GM19239 (cell line): ENCODE measurements around the gene VCPKMT.
A peak's percentile ranks its signal among the peaks of the same experiment; 100 is the strongest.

Experiments
- DNase-seq: peaks from one replicate; pipeline ENCODE4 v3.0.0; 2011; ENCODE audit warnings: low spot score; ENCODE audit not compliant: insufficient read length
- FAIRE-seq: peaks from 2 replicates; lab custom pipeline; 2011; peaks lifted over from hg19 to GRCh38; lab: Jason Lieb, UNC

The VCPKMT gene

GRCh38 chr14:50116181-50116956 lies at the start of gene VCPKMT:
VCPKMT (minus strand) TSS chr14:50116572; CDS start chr14:50116552, 20 bp downstream.
- peak; percentile 98 for FAIRE-seq
- peak; percentile 77 for DNase-seq

GRCh38 chr14:50156111-50156510 lies 39.7 kb upstream of the VCPKMT start:
- FAIRE-seq (no peak), DNase-seq (no peak)

GRCh38 chr14:50148799-50149198 lies 32.4 kb upstream of the VCPKMT start:
- DNase-seq (no peak), FAIRE-seq (no peak)

GRCh38 chr14:50139192-50139591 lies 22.8 kb upstream of the VCPKMT start:
- FAIRE-seq, result no peak

GRCh38 chr14:50127802-50128201 lies 11.4 kb upstream of the VCPKMT start:
- FAIRE-seq (no peak), DNase-seq (no peak)

More at GRCh38 chr14:50139192-50139591, 22.8 kb upstream of the VCPKMT start:
- no peak for DNase-seq

- FAIRE-seq (no peak), DNase-seq (no peak)
Observed at GRCh38 chr14:50123062-50123461, 6.7 kb upstream of the VCPKMT start.

GRCh38 chr14:50122291-50122690 lies 5.9 kb upstream of the VCPKMT start:
- FAIRE-seq (no peak), DNase-seq (no peak)

GRCh38 chr14:50121486-50121885 lies 5.1 kb upstream of the VCPKMT start:
- DNase-seq (no peak), FAIRE-seq (no peak)

- DNase-seq (no peak), FAIRE-seq (peak; percentile 18)
Observed at GRCh38 chr14:50117456-50117855, 1.1 kb upstream of the VCPKMT start.

GRCh38 chr14:50116966-50117365 lies 594 bp upstream of the VCPKMT start:
- FAIRE-seq, result no peak
- no peak for DNase-seq

- FAIRE-seq (no peak), DNase-seq (no peak)
Observed at GRCh38 chr14:50113381-50114035, 2.9 kb downstream of the VCPKMT start.

- DNase-seq, result no peak
- no peak for FAIRE-seq
Observed at GRCh38 chr14:50110323-50111037, 5.9 kb downstream of the VCPKMT start.

- no peak for FAIRE-seq
- no peak for DNase-seq
Observed at GRCh38 chr14:50109342-50109741, 7.0 kb downstream of the VCPKMT start.

GRCh38 chr14:50107850-50108249 lies 8.5 kb downstream of the VCPKMT start:
- DNase-seq (no peak), FAIRE-seq (no peak)

GRCh38 chr14:50106178-50106577 lies 10.2 kb downstream of the VCPKMT start:
- no peak for DNase-seq
- FAIRE-seq, result no peak

GRCh38 chr14:50103558-50103957 lies 12.8 kb downstream of the VCPKMT start:
- FAIRE-seq (no peak), DNase-seq (no peak)

GRCh38 chr14:50101417-50101816 lies 15.0 kb downstream of the VCPKMT start:
- no peak for DNase-seq
- no peak for FAIRE-seq

- FAIRE-seq (no peak), DNase-seq (no peak)
Observed at GRCh38 chr14:50100805-50101204, 15.6 kb downstream of the VCPKMT start.

- FAIRE-seq (no peak), DNase-seq (no peak)
Observed at GRCh38 chr14:50099335-50099734, 17.0 kb downstream of the VCPKMT start.

GRCh38 chr14:50095895-50096294 lies 20.5 kb downstream of the VCPKMT start:
- peak; percentile 52 for FAIRE-seq
- no peak for DNase-seq
